VCaP (cell line): ENCODE data around the gene IGF1R.
A peak's percentile ranks its signal among the peaks of the same experiment; 100 is the strongest.

Experiments used
- H3K27ac ChIP-seq: fragments of 450-650 bp; 2 replicates; pipeline ENCODE4 v1.5.1; 2017
- TF ChIP-seq, protein P1 (sequence below): fragments of 450-650 bp; conservative IDR thresholded peaks from 2 replicates; pipeline ENCODE4 v1.5.1; 2017; ENCODE audit warnings: mild to moderate bottlenecking, moderate library complexity

Gene IGF1R

DNA sequence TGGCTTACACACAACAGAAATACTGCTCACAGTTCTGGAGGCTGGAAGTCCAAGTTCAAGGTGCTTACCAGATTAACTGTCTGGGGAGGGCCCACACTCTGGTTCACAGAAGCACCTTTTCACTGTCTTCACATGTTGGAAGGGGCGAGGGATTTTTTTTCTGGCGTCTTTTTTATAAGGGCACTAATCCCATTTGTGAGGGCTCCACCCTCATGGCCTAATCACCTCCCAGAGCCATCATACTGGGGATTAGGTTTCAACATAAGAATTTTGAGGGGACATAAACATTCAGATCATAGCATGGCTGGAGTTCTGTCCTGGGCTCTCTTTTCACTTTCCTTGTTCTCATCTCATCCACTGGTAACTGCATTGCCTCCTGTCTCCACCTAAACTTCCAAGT lies 63.5 kb downstream of the IGF1R start:
- peak overlapping the region; percentile 80; the same call in 1 of the 2 replicates for H3K27ac ChIP-seq

DNA sequence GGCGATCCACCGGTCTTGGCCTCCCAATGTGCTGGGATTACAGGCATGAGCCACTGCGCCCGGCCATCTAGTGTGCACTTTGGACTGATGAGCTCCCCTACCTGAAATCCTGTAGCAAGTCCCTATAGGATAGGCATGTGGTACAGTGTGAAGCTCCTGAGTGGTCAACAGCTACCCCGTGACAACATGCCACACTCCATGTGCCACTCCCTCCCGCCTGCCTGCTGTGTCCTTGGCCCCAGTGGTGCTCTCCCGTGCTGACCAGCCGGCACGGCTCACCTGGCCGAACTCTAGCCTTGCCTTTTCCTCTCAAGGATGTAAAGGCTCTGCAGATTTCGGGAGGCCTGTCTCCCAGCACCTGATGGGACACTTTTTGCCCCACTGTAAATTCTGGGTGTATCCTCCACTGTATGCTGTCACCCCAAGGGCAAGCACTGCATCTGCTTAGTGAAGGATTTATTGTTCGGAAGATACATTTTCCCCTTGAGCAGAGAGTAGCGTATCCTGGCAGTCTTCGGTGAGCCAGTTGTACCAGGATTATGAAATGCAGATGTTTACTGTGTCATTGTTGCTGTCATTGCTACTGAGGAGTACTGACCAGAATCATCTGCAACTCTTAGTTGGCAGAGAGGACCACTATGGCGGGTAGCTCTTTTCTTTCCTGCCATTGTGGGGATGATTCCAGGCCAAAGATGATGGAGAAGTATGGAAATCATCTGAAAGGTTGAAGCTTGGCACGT lies 64.7 kb downstream of the IGF1R start:
- H3K27ac ChIP-seq, result peak overlapping the region; percentile 80

More for the DNA sequence above, 63.5 kb downstream of the IGF1R start:
- TF ChIP-seq, protein P1, sequence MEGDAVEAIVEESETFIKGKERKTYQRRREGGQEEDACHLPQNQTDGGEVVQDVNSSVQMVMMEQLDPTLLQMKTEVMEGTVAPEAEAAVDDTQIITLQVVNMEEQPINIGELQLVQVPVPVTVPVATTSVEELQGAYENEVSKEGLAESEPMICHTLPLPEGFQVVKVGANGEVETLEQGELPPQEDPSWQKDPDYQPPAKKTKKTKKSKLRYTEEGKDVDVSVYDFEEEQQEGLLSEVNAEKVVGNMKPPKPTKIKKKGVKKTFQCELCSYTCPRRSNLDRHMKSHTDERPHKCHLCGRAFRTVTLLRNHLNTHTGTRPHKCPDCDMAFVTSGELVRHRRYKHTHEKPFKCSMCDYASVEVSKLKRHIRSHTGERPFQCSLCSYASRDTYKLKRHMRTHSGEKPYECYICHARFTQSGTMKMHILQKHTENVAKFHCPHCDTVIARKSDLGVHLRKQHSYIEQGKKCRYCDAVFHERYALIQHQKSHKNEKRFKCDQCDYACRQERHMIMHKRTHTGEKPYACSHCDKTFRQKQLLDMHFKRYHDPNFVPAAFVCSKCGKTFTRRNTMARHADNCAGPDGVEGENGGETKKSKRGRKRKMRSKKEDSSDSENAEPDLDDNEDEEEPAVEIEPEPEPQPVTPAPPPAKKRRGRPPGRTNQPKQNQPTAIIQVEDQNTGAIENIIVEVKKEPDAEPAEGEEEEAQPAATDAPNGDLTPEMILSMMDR, result no peak

DNA sequence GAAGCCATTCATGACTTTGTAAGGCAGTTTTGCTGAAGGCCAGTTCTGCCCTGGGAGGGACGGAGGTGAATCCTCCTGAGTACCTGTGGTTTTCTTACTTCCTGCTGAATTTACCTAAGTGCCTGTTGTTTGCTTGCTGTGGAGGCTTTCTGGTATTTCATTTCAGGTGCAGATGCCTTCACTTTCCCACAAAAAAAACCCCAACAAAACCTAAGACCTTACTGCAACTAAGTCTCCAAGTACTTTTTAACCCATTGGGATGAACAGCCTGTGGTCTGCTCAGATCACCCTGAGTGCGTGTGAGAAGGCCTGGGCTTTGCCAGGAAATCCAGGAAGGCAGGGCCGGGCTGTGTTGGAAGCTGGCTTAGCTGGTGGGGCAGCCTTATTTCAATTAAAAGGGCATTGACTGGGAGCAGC lies 65.3 kb downstream of the IGF1R start:
- TF ChIP-seq, protein P1, result no peak
- H3K27ac ChIP-seq, result peak overlapping the region; percentile 80

More for the DNA sequence above, 64.7 kb downstream of the IGF1R start:
- TF ChIP-seq, protein P1, result no peak

DNA sequence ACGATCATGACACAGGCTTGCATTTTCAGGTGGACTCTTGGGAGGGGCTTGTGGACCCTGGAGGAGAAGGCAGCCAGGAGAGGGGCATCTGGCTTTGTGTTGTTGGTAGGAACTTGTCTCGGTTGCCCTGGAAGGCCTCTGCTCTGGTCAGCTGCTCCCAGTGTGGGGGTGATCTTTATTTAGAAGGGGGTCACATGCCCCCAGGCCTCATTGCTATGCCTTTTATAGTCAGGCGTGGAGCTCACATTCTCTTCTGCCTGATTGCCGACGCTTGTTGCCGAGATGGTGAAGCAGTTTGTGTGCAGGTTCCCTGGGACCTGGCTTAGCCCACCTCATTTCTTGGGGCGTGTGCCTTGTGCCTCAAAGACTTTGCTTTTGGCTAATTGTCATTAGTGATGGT lies 66.6 kb downstream of the IGF1R start:
- H3K27ac ChIP-seq, result peak overlapping the region; percentile 80
- TF ChIP-seq, protein P1, result no peak

DNA sequence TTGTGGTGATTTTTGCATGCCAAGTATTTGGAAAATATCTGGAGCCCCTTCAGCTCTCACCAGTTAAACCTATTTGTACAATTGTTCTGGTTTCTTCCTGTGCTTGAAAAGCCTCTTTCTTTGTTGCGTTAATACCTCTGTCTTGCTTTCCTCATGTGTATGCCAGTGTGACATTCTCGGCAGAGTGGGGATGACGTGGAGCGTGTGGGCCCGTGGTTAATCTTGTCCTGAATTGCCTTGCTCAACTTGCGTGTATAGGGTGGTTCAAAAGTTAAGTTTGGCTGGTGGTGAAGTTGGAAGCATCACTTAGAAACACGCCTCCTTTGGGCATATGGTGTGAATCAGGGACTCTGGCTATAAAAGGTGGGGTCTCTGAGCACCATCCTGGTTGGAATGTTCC lies 67.1 kb downstream of the IGF1R start:
- TF ChIP-seq, protein P1, result no peak
- peak overlapping the region; percentile 80; the same call in 1 of the 2 replicates for H3K27ac ChIP-seq

DNA sequence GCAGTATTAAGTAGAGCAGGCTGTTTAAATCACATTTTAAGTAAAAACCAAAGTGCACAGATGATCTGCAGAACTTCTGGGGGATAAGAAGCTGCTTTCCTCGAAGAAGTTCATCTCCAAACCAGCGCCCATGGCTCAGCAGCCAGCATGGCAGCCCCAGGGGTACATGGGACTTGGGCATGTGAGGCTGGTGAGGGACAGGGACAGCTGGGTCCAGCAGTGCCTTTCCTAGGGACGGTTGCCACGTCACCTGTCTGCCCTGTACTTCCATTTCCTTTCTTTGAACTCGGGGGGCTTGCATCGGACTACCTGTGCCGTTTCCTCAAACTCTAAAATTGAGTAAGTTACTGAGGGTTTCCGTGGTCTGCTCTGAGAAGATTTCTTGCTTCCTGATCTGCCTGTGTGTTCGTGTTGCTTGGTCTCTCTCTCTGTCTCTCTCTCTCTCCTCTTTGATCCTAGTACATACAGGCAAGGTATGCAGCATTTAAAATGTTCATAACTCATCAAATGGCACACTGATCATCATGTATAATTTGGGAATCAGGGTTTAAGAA lies 67.6 kb downstream of the IGF1R start:
- H3K27ac ChIP-seq, result peak overlapping the region; percentile 80; the same call in 1 of the 2 replicates
- TF ChIP-seq, protein P1, result no peak

DNA sequence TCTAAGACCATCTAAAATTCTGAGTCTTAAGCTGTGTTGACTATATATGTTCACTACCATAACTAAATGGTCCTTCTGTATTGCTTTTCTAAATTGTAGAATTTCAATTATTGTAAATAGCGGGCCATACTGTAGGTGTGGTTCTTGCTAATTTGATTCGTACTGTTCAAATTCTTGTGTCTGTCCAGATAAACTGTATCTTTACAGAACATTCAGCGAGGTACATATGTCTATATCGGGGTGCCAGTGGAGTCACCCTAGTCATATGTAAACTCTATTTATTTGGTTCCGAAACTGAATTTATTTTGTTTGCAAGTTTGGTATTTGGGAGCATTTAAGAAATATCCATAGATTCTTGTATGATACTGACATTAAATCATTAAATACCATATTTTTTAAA lies 69.0 kb downstream of the IGF1R start:
- H3K27ac ChIP-seq, result no peak overlapping the region

More for the DNA sequence above, 69.0 kb downstream of the IGF1R start:
- TF ChIP-seq, protein P1, result no peak
